Hypothalamus (tissue), 51 donors: ENCODE data around the gene NAA40.

Experiments
- DNase-seq, 51 donors: peaks; one replicate each; lab custom pipeline; 2025; lab: John Stamatoyannopoulos, UW

The NAA40 gene

GRCh38 chr11:64005691-64006090 is 66.9 kb downstream of the NAA40 start:
- DNase-seq: no peak

- DNase-seq: no peak
Observed at GRCh38 chr11:64006398-64006797, 67.6 kb downstream of the NAA40 start.
